Panc1 (cell line): Measurements from ENCODE around the gene GRIP2. TPM values are rescaled to one million over a fixed set of nuclear protein-coding genes. Genes with fewer than 3 reads are reported as not detected.
A peak's percentile ranks its signal among the peaks of the same experiment; 100 is the strongest.

Source experiments
- ATAC-seq: fragments of 200-7000 bp; cut with Tn5 transposase; 2 replicates; pipeline ENCODE4 v1.9.1; 2020; ENCODE audit warnings: mild to moderate bottlenecking, moderate library complexity
- Bru-seq: library from RNA; stranded (reverse); fragments of 400-500 nt; gene quantifications from one replicate; lab custom pipeline; 2021; lab: Mats Ljungman, UMichigan
- BruChase-seq, 2 experiments: library from RNA; stranded (reverse); fragments of 400-500 nt; gene quantifications; one replicate each; lab custom pipeline; 2021; lab: Mats Ljungman, UMichigan
- BruUV-seq: library from RNA; stranded (reverse); fragments of 400-500 nt; replicated peaks from 2 replicates; lab custom pipeline; 2021; lab: Mats Ljungman, UMichigan
- CTCF ChIA-PET: fragments of 300-600 bp; sonication (Branson Sonifier 250); formaldehyde crosslinking; loops from one replicate; lab custom pipeline; 2022; ENCODE audit warnings: antibody characterized with exemption; lab: Charles Lee
- POLR2A ChIA-PET: fragments of 300-600 bp; sonication (Branson Sonifier 250); formaldehyde crosslinking; loops from one replicate; lab custom pipeline; 2022; ENCODE audit warnings: antibody characterized with exemption; lab: Charles Lee
- DNase-seq: peaks from one replicate; pipeline ENCODE4 v3.0.0-alpha.2; 2010; ENCODE audit warnings: low read depth, low spot score
- H3K27ac ChIP-seq: 2 replicates; pipeline ENCODE4 v1.5.1; 2011; ENCODE audit warnings: mild to moderate bottlenecking, low read length, inconsistent platforms
- H3K27me3 ChIP-seq: fragments of 200-500 bp; sonication (Bioruptor generic); 2 replicates; pipeline ENCODE4 v1.6.0; 2014; ENCODE audit warnings: low read length, inconsistent platforms; ENCODE audit not compliant: control insufficient read depth, insufficient read depth
- H3K36me3 ChIP-seq: fragments of 200-500 bp; sonication (Bioruptor generic); 2 replicates; pipeline ENCODE4 v1.5.1; 2014; ENCODE audit warnings: inconsistent platforms, mild to moderate bottlenecking, low read length, moderate library complexity; ENCODE audit not compliant: control insufficient read depth, insufficient read depth
- H3K4me1 ChIP-seq: 2 replicates; pipeline ENCODE4 v1.5.1; 2011; ENCODE audit warnings: inconsistent platforms, mild to moderate bottlenecking, low read length, moderate library complexity; ENCODE audit not compliant: control insufficient read depth, insufficient read depth
- H3K4me3 ChIP-seq, 2 experiments: 2 replicates each; pipeline ENCODE4 v1.5.1; 2011 to 2012; ENCODE audit warnings: low read depth in 2 of 2, low read length in 2 of 2, mild to moderate bottlenecking in 2 of 2, inconsistent platforms in 1 of 2, moderate library complexity in 1 of 2
- H3K9me3 ChIP-seq: fragments of 200-500 bp; sonication (Bioruptor generic); 2 replicates; pipeline ENCODE4 v1.5.1; 2014; ENCODE audit warnings: low read depth, mild to moderate bottlenecking, inconsistent platforms, low read length, moderate library complexity; ENCODE audit not compliant: control insufficient read depth, insufficient read depth
- CTCF ChIP-seq: fragments of 450-650 bp; IDR thresholded peaks from 2 replicates; pipeline ENCODE4 v1.5.1; 2017; ENCODE audit warnings: mild to moderate bottlenecking
- POLR2AphosphoS5 ChIP-seq: IDR thresholded peaks from 2 replicates; pipeline ENCODE4 v1.6.1; 2012; ENCODE audit warnings: mild to moderate bottlenecking, low read depth, low read length, moderate library complexity
- REST ChIP-seq, 2 experiments: IDR thresholded peaks; 2 replicates each; pipeline ENCODE4 v1.6.1; 2011 to 2012; ENCODE audit warnings: low read depth in 2 of 2, control low read depth in 1 of 2, low read length in 1 of 2, mild to moderate bottlenecking in 1 of 2, moderate library complexity in 1 of 2; ENCODE audit not compliant: insufficient read depth in 1 of 2
- SIN3A ChIP-seq: IDR thresholded peaks from 2 replicates; pipeline ENCODE4 v1.6.1; 2012; ENCODE audit warnings: low read depth, mild to moderate bottlenecking, low read length, moderate library complexity, borderline replicate concordance; ENCODE audit not compliant: insufficient read depth
- TCF7L2 ChIP-seq: IDR thresholded peaks from 2 replicates; pipeline ENCODE4 v1.6.1; 2011; ENCODE audit warnings: mild to moderate bottlenecking, low read depth, low read length, inconsistent platforms
- in situ Hi-C: cut with HindIII; loops from 2 replicates; pipeline ENCODE4 v1.10.0; 2016; ENCODE audit warnings: low sequenced_read_pairs, low pct_unique_long_range_greater_than_20kb
- intact Hi-C: fragments of 100-400 bp; cut with micrococcal nuclease; formaldehyde crosslinking; loops from one replicate; pipeline ENCODE4 v1.10.0; 2022; ENCODE audit not compliant: unreplicated experiment
- long read RNA-seq: library from polyadenylated mRNA; unstranded; transcript quantifications from one replicate; pipeline ENCODE4 v2.0.0, GENCODE V29; 2021; ENCODE audit not compliant: unreplicated experiment
- polyA plus RNA-seq: library from polyadenylated mRNA; unstranded; fragments of >200 nt; gene quantifications from one replicate; pipeline ENCODE4 v1.2.1, GENCODE V29; 2012; ENCODE audit warnings: missing spikeins; ENCODE audit not compliant: insufficient read length
- total RNA-seq: library from RNA; stranded (reverse); gene quantifications from one replicate; pipeline ENCODE4 v1.2.1, GENCODE V29; 2021; ENCODE audit not compliant: unreplicated experiment

The GRIP2 gene
- total RNA-seq, result 6.5 TPM
- 5.2 TPM for polyA plus RNA-seq
- percentile 41 among the genes with signal in this experiment for Bru-seq, nascent RNA
- BruChase-seq, experiment 1, labeled RNA remaining after a 2-hour chase, result percentile 45 among the genes with signal in this experiment
- BruChase-seq, experiment 2, labeled RNA remaining after a 6-hour chase, result percentile 45 among the genes with signal in this experiment
- long read RNA-seq, partial matches to known transcripts, result 3 of 12 reads
- long read RNA-seq, other reads (novel, unspliced or antisense), result 9 of 12 reads

GRCh38 chr3:14539742-14540491 is at the start of gene GRIP2:
TSS of gene GRIP2 (minus strand) at chr3:14540342. CDS start at chr3:14540308, 34 bp downstream.
- ChIA-PET CTCF (no interaction called here), POLR2A (no interaction called here)
- ATAC-seq, result peak; percentile 28; the same call in 1 of the 2 replicates
- TF ChIP-seq TCF7L2 (no peak), SIN3A (no peak), REST (IDR thresholded peaks at IDR 0.05; ENCODE audit: insufficient read depth in 1 of 2, low read depth in 2 of 2, low read length in 1 of 2) (no peak), POLR2AphosphoS5 (no peak), CTCF (no peak)
- Histone ChIP-seq H3K9me3 (no peaks in the 10 kb centered on the region), H3K4me3 (no peak within 1 kb of the TSS; a peak in 1 of 4 replicates), H3K36me3 (no peaks in the 10 kb centered on the region), H3K27me3 (no peaks in the 10 kb centered on the region), H3K4me1 (peaks cover 6% of the 10 kb centered on the region; the same call in 1 of the 2 replicates), H3K27ac (no peak within 1 kb of the TSS)
- intact Hi-C loops, result no loop called here
- DNase-seq, result no peak
- in situ Hi-C loops, result no loop called here
- BruUV-seq, result no TSS peak

- POLR2A ChIA-PET, result interaction anchor here (1.1 kb wide), 1 partner anchor 10 kb away, joined by 3 read pairs; no protein-coding TSS in a partner anchor
- TF ChIP-seq TCF7L2 (no peak), POLR2AphosphoS5 (no peak), CTCF (no peak), REST (IDR thresholded peaks at IDR 0.05; ENCODE audit: insufficient read depth in 1 of 2, low read depth in 2 of 2, low read length in 1 of 2) (no peak), SIN3A (no peak)
- BruUV-seq, result no TSS peak
- intact Hi-C loops (no loop called here), in situ Hi-C loops (no loop called here)
- DNase-seq, result no peak
- CTCF ChIA-PET, result interaction anchor here (1.5 kb wide), 1 partner anchor 11 kb away, joined by 5 read pairs; no protein-coding TSS in a partner anchor
- H3K4me3 ChIP-seq, result no peak overlapping the region
- H3K4me1 ChIP-seq, result peaks cover 63% of the 10 kb centered on the region
- no peaks in the 10 kb centered on the region for H3K9me3 ChIP-seq
- no peaks in the 10 kb centered on the region for H3K36me3 ChIP-seq
- no peaks in the 10 kb centered on the region for H3K27me3 ChIP-seq
- ATAC-seq, result no peak; the same call in 1 of the 2 replicates
- H3K27ac ChIP-seq, result peak overlapping the region; percentile 82
These were observed 48.4 kb upstream of the GRIP2 start for GRCh38 chr3:14588425-14589112.
